ENCODE data around the gene C10orf71.

C10orf71 gene

DNA sequence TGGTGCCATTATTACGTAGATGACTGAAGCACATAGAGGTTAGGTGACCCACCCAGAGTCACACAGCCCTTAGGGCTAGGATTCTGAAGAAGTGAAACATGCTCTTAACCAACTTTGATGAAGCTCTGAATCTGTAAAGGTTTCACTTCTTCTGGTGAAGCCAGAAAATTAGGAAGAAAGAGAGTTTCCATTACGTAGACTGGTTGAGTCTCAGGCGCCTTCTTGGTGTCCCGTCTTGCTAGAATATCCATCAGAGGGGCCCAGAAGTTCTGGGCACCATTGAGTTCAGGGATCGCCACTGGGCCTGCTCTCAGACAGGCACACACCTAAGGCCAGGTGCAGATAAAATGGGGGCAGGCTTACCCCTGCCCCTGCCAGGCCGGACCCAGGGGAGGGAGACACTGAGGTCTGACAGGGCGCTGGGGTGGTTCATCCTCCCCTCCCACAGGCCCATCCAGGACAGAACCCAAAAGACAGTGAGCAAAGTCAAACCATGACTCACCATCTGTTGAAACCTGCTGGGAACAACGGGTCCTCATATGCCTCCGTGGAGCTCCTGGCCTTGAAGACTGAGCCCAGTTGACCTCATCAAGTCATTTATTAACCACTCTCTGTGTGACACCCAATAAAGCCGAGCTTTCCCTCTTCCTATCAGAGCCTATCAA lies 63.8 kb downstream of the C10orf71 start:
- DNase-seq = no peak

DNA sequence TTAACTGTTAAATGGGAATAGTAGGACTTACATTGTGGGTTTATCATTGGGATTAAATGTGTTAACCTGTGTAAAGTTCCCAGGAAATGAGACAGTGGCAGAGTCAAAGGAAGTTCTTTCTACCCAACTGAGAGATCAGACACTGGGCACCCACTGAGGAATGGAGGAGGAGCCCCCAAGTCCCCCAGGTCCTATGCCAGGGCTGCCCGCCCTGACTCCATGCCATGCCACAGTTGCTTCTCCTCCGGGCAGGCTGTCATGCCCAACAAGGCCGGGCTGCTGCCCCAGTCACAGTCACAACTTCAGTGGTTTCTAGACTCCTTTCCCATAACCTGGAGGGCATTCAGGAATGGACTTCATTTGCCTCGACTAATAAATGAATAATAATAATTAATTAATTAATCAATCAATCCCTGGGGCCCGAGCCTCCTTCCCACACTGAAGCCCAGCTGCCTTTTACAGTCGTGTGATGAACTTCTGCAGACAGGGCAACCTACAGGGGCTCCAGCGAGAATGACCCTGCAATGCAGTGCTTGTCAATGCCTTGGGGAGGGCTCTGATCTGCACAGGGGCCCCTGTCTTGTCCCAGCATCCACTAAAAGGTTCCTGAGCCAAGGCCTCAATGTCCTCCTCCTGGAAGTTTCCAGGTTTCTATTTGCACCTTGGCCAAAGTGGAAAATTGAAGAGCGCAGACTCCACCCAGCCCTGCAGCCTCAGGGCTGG lies 64.5 kb downstream of the C10orf71 start:
- no peak for DNase-seq

DNA sequence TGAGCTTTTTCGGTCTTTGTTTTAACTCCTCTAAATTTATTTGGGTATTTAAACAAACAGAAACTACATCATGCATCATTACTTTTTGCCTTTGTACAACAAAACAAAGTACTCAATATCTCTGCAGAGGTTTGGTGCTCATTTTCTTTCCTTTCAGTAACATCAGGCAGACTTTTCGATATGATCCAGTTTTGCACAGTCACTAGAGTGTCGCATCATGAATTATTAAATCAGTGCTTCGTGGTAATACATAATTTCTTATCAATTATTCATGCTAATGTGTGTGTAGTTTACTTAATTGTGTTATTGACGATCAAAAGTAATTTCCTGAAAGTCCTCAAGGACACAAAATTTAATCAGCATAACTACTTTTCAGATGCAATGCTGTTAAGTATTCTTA lies 65.1 kb downstream of the C10orf71 start:
- no peak for DNase-seq

DNA sequence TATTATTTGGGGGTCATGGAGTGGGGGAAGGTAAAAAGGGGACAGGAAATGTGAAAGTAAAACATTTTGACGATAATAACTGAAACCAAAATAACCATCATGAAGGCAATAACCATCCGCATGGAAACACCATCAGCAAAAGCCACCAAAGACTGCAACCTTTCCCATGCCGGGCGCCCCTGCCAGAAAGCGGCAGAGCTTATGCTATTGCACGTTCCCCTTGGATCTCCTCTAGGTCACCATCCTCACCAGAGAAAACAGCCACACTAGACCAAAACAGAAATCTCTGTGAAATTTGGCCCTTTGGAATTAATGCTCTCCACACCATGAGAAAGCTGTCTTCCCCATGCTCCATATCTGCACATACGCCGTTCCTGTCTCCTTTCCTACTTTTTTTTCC lies 65.8 kb downstream of the C10orf71 start:
- no peak for DNase-seq

DNA sequence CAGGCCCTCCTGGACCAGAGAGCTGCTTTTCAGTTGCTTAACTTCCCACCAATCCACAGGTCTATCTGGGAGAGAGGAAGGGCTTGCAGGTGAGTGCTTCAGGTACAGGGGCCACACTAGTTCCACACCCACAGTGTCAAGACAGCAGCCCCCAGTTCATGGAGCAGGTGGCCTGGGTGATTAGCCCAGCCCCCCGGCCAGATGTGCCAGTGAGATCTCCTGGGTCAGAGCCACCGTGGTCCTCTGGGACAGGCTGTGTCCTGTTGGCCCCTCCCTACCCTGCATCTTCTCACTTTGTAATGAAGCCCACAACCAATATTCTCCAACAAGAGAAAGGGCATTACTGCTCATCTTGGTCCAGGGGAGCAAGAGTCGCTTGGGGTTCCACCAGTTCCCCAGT lies 66.3 kb downstream of the C10orf71 start:
- no peak for DNase-seq

DNA sequence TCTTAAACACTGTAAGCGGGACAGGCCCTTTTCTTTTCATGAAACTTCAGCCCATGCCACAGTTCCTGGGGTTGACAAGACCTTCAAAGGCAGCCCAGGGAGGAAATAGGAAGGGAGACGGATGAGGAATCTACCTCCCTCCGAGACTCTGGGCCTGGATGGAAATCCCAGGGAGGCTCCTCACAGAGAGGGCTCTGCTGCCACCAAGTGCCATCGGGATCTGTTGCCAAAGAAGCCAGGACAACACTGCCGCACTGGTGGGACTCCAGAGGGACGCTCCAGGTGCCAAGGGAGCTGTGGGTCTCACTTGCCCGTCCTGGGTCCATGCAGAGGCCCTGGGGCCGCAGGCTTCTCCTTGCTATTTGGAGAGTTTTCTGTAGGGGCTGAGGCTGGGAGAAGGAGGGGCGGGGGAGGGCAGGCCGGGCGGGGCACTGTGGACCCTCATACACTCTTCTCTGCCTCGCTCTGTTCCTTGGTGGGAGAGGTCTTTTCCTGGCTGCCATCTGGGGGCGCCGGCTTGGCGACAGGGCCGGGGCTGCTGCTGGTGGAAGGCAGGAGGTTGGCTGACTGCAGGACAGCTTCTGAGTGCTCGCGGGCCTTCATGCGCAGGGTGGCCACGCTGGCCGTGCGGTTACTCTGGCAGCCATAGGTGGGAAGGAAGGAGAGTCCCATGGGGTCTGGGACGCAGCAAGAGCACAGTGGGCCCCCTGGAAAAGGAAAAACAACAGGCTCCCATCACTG lies 66.9 kb downstream of the C10orf71 start:
- DNase-seq = no peak

DNA sequence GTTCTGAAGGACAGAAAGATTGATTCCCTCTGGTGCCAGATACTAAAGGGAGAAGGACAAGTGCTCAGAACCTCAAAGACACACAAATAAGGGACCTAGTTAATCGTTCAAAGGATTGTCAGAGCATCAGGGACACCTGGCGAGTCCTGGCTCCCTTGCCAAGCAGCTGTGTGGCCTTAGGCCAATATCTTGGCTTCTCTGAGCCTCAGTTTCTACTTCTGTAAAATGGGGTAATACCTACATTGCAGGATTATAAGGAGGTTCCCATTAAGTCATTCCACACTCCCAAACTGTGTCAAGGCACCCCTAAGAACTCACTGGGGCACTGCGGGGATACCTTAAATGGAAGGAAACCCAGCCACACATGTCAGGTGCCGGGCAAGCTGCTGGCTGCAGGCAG lies 67.5 kb downstream of the C10orf71 start:
- DNase-seq = no peak

DNA sequence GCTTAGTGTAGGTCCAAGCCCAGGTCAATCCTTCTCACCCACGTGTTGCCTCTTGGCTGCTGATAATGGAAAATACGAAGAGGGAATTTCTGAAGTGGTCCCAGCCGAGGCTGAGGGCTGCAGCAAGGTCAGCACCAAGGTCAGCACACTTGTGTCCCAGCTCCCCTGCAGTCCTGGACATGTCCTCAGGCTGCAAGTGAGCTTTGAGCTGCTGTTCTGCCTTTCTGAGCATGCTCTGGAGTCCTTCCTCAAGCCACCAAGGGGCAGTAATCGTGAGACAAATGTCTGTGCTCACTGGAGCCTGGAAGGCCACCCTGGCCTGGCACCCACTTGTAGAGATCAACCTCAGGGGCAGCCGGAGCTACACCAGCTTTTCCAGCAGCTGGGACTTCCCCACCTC lies 68.6 kb downstream of the C10orf71 start:
- no peak for DNase-seq

DNA sequence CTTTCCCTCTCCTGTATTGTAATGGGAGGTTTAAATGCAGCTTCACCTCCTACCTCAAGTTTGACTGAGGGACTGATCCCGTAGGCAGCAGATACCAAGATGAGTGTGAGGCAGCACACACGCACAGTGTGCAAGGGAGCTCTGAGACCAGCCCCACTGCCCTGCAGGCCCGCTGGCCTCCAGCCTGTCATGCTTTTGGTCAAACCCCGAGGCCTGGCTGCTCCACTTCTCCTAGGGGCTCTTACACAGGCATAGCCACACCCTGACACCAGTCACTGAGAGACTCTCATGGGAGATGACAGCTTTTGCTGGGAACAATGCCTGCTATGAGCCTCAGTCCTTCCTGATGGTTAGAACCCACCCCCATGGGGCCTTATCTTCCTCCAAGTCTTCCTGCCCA lies 69.3 kb downstream of the C10orf71 start:
- no peak for DNase-seq

DNA sequence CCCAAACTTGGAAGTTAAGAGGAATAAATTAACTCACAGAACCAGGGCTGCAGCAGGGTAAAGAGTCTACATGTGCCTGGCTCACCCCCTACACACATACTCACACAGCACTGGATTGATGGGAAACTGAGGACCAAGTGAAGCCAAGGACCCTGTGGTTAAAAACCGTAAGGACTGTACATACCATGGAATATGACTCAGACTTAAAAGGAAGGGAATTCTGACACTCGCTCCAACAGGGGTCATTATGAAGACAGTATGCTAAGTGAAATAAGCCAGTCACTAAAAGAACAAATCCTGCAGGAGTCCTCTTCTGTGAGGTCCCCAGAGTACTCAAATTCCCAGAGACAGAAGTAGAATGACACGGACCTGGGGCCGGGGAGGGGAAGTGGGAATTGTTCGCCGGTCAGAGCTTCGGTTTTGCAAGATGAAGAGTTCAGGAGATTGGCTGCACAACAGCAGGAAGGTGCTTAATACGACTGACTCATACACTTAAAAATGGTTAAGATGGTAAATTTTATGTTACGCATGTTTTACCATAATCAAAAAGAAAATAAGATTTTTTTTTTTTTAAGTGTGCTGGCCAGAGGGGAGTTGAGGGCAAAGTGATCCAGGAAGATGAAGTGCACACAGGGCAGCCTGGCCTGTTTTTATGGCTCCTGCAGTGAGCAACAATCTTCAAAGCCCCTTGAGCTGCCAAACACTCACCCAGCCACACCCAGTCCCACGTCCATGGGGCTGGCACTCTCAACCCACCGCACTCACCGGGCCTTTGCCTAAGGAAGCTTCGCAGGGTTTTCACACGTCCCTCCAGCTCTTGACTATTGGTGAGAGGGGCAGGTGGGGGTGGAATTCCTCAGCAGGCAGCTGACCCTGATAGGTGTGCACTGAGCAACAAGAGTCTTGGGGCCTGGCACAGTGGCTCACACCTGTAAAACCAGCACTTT lies 70.5 kb downstream of the C10orf71 start:
- DNase-seq = no peak

DNA sequence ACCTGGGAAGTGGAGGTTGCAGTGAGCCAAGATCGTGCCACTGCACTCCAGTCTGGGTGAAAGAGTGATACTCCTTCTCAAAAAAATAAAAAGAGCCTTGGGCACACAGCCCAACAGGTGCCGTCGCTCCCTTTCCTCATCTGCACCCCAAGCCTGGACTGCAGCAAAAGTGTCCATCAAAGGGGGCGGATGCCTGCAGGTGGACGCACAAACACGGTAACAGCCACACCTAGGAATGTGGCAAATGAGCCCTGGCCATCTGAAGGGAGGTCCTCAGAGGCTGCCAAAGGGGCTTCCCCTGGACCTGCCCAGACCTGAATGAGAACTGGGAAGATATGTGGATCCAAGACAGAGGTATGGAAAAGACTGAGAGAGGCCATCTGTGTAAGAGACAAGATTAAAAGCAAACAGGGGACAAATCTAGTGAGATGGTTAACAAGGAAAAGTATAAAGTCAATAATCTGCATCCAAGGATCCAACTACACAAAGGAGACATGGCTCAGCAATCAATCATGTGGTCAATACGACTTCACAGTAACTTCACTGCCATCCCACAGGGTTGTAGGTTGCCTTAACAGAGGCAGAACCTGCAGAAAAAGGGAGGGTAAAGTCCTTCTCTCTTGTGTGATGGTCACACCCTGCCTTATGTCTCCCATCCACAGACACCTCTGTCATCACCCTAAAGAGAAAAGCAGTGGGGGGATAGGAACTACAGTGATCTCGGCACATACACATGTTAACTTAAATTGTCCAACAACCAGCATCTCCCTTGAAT lies 71.5 kb downstream of the C10orf71 start:
- DNase-seq = no peak

DNA sequence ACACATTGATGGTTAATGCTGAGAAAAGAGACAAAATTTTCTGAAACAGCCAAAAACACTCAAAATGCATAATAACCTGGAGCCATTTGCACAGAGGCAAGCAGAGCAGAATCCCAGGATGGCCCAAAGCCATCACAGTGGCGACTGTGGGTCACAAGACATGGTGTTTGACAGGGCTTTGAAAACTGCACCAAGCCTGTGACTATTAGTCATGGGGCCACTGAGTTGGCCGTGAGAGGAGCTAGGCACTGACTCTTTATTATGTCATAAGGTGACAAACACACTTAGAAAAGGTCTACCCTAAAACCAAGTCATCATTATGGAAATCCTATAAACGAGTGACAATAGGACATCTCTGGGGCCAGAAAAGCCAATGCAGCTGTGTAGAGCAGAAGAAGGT lies 73.0 kb downstream of the C10orf71 start:
- no peak for DNase-seq

DNA sequence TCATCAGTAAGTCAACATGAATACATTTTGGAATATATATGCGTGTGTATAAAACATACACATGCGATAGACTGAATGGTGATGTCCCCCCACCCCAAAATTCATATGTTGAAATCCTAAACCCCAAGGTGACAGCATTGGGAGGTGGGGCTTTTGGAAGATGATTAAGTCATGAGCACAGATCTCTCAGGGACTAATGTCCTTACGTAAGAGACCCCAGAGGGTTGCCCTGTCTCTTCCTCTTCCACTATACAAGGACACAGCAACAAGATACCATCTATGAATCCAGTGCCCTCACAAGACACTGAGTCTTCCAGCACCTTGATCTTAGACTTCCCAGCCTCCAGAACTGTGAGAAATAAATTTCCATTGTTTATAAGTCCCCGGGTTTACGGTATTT lies 74.4 kb downstream of the C10orf71 start:
- DNase-seq = no peak

DNA sequence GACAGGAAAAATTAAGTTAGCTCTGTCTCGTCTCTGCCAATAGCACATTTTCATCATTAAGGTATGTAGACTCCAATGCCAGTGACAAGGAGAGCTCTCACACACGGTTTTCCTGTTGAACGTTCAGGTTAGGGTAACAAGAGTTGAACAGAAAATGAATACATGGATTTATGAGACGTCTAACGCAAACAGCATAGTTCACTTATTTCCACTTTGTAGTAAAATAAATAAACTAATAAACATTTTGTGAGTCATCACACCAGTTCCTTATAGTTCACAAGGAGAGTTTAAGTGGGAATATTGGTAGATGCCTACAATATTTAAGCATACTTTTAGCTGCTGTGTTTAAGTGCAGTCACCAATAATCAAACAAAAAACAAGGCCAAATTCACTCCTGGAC lies 75.8 kb downstream of the C10orf71 start:
- DNase-seq = no peak

DNA sequence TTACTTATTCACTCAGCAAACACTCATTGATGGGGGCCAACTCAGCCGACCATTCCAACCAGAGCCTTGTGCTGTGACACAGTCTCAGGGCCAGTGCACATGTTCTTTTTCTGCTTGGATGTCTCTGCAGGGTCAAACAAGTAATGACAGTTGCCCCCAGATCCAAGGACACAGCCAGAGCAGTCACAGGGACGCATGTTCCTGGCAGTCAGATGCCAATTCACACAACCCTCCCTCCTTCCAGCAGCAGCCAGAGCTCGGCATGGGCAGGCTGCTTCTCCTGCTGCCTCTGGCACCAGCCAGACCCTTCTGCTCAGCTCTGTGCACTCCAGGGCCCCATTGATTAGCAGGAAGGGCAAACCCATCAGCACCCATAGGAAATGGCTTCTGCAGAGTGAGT lies 76.6 kb downstream of the C10orf71 start:
- no peak for DNase-seq

Data from activated T-cell treated with anti-CD3 and anti-CD28 coated beads for 4 hours (primary cell).